Measurements from ENCODE around the gene NENF. TPM values are rescaled to one million over a fixed set of nuclear protein-coding genes. Genes with fewer than 3 reads are reported as not detected.
A peak's percentile ranks its signal among the peaks of the same experiment; 100 is the strongest.

The NENF gene
- total RNA-seq, 1 donor from 2014 or later = 26.6 TPM

DNA sequence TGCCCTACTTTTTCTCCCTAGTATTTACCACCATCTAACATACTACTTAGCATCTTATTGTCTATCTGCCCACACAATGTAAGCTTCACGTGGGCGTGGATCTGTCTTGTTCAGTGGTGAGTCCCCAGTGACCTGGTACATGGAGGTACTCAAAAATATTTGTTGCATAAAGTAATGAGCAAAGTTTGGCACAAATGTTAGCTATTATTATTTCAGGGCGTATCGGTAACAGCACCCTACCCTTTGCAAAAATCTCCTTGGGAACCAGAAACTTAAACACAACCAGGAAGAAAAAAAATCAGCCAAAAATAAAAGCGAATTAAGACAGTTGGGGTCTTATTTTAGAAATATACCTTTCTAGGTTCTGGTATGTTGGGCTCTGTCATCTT, 454 bp upstream of the NENF start:
- TF ChIP-seq, protein P1, sequence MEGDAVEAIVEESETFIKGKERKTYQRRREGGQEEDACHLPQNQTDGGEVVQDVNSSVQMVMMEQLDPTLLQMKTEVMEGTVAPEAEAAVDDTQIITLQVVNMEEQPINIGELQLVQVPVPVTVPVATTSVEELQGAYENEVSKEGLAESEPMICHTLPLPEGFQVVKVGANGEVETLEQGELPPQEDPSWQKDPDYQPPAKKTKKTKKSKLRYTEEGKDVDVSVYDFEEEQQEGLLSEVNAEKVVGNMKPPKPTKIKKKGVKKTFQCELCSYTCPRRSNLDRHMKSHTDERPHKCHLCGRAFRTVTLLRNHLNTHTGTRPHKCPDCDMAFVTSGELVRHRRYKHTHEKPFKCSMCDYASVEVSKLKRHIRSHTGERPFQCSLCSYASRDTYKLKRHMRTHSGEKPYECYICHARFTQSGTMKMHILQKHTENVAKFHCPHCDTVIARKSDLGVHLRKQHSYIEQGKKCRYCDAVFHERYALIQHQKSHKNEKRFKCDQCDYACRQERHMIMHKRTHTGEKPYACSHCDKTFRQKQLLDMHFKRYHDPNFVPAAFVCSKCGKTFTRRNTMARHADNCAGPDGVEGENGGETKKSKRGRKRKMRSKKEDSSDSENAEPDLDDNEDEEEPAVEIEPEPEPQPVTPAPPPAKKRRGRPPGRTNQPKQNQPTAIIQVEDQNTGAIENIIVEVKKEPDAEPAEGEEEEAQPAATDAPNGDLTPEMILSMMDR (IDR thresholded peaks at IDR 0.05; ENCODE audit: unreplicated experiment) = no peak
- DNase-seq (ENCODE audit: low spot score, unreplicated experiment) = no peak
- Mint-ChIP-seq H3K27me3 (no peaks in the 10 kb centered on the region), H3K4me1 (ENCODE audit: low read depth) (peaks cover 20% of the 10 kb centered on the region), H3K36me3 (ENCODE audit: insufficient read depth) (peaks cover 2% of the 10 kb centered on the region), H3K9me3 (ENCODE audit: low read depth) (no peaks in the 10 kb centered on the region), H3K4me3 (ENCODE audit: low read depth) (peak overlapping the region; percentile 62), H3K27ac (peak overlapping the region; percentile 33)

DNA sequence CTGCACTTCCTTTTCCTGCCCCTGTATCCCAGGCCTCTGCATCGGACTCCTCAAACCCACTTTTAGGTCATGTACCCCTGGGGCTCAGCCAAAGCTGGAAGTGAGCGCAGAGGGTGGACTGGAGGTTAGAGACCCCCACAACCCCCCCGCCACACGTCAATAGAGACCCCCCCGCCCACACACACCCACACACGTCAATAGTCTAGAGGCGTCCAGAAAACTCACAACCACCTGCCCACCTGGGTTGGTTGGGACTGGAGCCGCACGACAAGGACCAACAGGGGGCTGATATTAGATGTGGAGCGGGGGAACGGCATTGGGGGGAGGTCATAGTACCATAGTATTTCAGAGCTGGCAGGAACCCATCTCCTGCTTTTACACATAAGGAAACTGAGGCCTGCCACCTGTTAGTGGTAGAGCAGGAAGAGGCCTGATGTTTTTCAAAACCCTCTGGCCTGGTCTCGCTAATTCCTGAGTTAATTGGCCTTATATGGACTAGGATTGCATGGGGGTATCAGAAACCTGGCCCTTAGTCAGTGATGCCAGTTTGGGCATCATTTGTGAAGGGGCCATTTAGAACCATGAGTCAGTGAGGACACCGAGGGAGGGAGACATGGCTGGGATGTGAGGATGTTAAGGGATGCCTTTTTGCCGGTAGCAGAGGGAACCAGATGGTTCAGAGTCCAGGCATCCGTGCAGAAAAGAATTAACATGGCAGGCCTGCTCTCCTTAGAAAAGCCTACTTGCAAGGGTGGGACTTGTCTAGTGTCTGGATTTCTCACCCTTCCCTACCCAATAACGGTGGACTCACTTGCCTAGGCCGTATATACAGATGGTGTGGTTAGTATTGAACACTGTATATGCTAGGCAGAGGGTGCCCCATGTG, 1.1 kb downstream of the NENF start:
- Mint-ChIP-seq H3K4me3 (ENCODE audit: low read depth) (peak overlapping the region; percentile 77), H3K27ac (no peak overlapping the region), H3K36me3 (ENCODE audit: insufficient read depth) (peaks cover 2% of the 10 kb centered on the region), H3K9me3 (ENCODE audit: low read depth) (no peaks in the 10 kb centered on the region), H3K4me1 (ENCODE audit: low read depth) (peaks cover 20% of the 10 kb centered on the region), H3K27me3 (no peaks in the 10 kb centered on the region)
- TF ChIP-seq, protein P1 (IDR thresholded peaks at IDR 0.05; ENCODE audit: unreplicated experiment) = no peak
- DNase-seq (ENCODE audit: low spot score, unreplicated experiment) = no peak

DNA sequence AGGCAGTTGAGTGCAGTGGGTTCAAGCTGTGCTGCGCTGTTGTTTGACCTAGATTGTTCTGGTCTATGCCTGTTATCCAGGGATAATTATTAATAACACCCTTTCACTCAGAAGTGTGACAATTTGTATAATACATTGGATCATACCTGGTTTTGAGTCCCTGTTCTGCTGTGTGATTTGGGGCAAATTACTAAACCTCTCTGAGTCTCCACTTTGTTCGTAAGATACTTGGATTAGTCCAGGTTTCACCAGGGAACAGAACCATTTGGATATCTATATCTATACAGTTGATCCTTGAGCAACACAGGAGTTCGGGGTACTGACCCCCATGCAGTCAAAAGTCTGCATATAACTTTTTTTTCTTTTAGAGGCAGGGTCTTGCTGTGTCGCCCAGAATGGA, 2.3 kb downstream of the NENF start:
- H3K36me3 Mint-ChIP-seq (ENCODE audit: insufficient read depth) = peaks cover 2% of the 10 kb centered on the region
- TF ChIP-seq, protein P1 (IDR thresholded peaks at IDR 0.05; ENCODE audit: unreplicated experiment) = no peak
- H3K9me3 Mint-ChIP-seq (ENCODE audit: low read depth) = no peaks in the 10 kb centered on the region
- H3K27ac Mint-ChIP-seq = no peak overlapping the region
- H3K4me3 Mint-ChIP-seq (ENCODE audit: low read depth) = no peak overlapping the region
- DNase-seq (ENCODE audit: low spot score, unreplicated experiment) = no peak
- no peaks in the 10 kb centered on the region for H3K27me3 Mint-ChIP-seq
- H3K4me1 Mint-ChIP-seq (ENCODE audit: low read depth) = peaks cover 18% of the 10 kb centered on the region

DNA sequence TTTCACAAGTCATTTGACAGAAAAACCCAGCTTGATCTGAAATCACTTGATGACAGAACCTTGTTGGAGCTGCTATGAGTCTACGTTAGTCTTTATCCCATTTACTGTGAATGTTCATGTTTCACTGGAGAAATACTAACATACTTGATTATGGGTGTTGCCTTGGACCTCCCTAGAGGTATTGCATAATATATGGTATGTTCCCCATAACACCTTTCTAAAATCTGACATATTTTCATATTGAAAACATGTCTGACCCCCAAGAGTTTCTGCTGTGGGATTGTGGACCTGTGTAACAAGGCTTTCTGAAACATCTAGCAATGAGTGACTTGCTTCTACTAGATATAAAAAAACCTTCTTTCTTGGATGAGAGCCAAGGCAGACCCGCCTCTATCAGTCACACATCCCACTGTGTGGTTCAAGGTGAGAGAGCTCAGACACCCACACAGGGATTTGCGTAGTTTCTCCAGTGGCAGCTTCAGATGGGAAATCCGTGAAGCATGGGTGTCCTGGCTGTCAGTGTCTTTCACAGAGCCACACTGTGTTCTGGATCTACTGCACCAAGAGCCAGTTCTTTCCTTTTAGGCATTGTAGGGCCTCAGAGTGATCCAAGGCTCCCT, 4.6 kb downstream of the NENF start:
- H3K4me1 Mint-ChIP-seq (ENCODE audit: low read depth) = peaks cover 2% of the 10 kb centered on the region
- no peak overlapping the region for H3K4me3 Mint-ChIP-seq (ENCODE audit: low read depth)
- no peaks in the 10 kb centered on the region for H3K9me3 Mint-ChIP-seq (ENCODE audit: low read depth)
- H3K27me3 Mint-ChIP-seq = no peaks in the 10 kb centered on the region
- TF ChIP-seq, protein P1 (IDR thresholded peaks at IDR 0.05; ENCODE audit: unreplicated experiment) = no peak
- peaks cover 2% of the 10 kb centered on the region for H3K36me3 Mint-ChIP-seq (ENCODE audit: insufficient read depth)
- no peak for DNase-seq (ENCODE audit: low spot score, unreplicated experiment)
- H3K27ac Mint-ChIP-seq = no peak overlapping the region

DNA sequence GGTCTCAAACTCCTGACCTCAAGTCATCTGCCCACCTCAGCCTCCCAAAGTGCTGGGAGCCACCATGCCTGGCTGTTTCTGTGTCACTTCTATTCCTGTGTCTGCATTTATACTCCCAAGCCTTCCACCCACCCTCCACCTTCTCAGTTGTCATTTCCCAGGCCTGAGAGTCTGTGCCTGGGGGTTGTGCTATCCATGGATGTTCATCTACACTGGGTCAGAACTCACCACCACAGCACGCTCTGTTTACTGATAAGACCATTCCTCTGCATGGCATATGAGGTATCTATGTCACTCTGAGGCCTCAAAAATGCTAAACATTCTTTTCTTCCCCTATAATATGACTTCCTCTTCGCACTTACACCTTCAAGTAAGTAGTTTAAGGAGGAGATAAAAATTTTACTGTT, 6.1 kb downstream of the NENF start:
- Mint-ChIP-seq H3K4me3 (ENCODE audit: low read depth) (no peak overlapping the region), H3K36me3 (ENCODE audit: insufficient read depth) (peaks cover 2% of the 10 kb centered on the region), H3K4me1 (ENCODE audit: low read depth) (no peaks in the 10 kb centered on the region), H3K9me3 (ENCODE audit: low read depth) (no peaks in the 10 kb centered on the region), H3K27me3 (no peaks in the 10 kb centered on the region), H3K27ac (no peak overlapping the region)
- TF ChIP-seq, protein P1 (IDR thresholded peaks at IDR 0.05; ENCODE audit: unreplicated experiment) = no peak
- DNase-seq (ENCODE audit: low spot score, unreplicated experiment) = no peak

All from progenitor cell of endocrine pancreas (in vitro differentiated cells).